ENCODE data around the gene IRF2BP2.

DNA sequence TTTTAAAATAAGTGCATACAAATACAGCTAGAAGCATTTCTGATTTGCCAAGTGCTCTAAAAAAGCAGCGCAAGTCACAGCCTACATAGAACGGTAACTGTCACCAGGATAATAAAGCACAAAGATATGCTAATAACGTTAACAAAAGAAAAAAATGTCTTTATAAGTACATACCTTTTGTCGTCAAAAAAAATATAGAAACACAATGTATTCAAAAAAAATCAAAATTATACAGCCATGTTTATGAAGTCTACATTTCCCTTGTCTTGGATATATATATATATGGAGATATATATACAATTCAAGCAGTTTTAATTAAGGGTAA, 3.2 kb downstream of the IRF2BP2 start:
- TF ChIP-seq MAX (IDR thresholded peaks at IDR 0.05), result no peak
- no peak for TF ChIP-seq REST (IDR thresholded peaks at IDR 0.05; ENCODE audit: low read depth)
- TF ChIP-seq RAD21 (IDR thresholded peaks at IDR 0.05; ENCODE audit: low read depth), result no peak
- no peak for TF ChIP-seq EP300 (IDR thresholded peaks at IDR 0.05; ENCODE audit: borderline replicate concordance)
- TF ChIP-seq TCF12 (IDR thresholded peaks at IDR 0.05; ENCODE audit: low read depth), result no peak
- no peak for TF ChIP-seq CREB1 (IDR thresholded peaks at IDR 0.05; ENCODE audit: low read depth)
- no peak for TF ChIP-seq ZBTB7A (IDR thresholded peaks at IDR 0.05; ENCODE audit: low read depth)
- no peak for TF ChIP-seq CEBPB (IDR thresholded peaks at IDR 0.05)
- TF ChIP-seq YY1 (IDR thresholded peaks at IDR 0.05; ENCODE audit: low read depth), result no peak
